PFSK-1 (cell line): ENCODE measurements around the gene MSI1.

Experiments used
- REST ChIP-seq, 2 experiments: IDR thresholded peaks; 2 replicates each; pipeline versions ENCODE4 v1.6.1 to v1.8.0; 2011 to 2012; ENCODE audit warnings: low read depth in 2 of 2, low read length in 2 of 2, control low read depth in 1 of 2, inconsistent platforms in 1 of 2, mild to moderate bottlenecking in 1 of 2, moderate library complexity in 1 of 2; ENCODE audit not compliant: insufficient read depth in 1 of 2
- SIN3A ChIP-seq: IDR thresholded peaks from 2 replicates; pipeline ENCODE4 v1.6.1; 2012; ENCODE audit warnings: mild to moderate bottlenecking, low read length, moderate library complexity, borderline replicate concordance; ENCODE audit not compliant: insufficient read depth
- TAF1 ChIP-seq: IDR thresholded peaks from 2 replicates; pipeline ENCODE4 v1.6.1; 2012; ENCODE audit warnings: low read length, control low read depth, borderline replicate concordance; ENCODE audit not compliant: insufficient read depth

DNA sequence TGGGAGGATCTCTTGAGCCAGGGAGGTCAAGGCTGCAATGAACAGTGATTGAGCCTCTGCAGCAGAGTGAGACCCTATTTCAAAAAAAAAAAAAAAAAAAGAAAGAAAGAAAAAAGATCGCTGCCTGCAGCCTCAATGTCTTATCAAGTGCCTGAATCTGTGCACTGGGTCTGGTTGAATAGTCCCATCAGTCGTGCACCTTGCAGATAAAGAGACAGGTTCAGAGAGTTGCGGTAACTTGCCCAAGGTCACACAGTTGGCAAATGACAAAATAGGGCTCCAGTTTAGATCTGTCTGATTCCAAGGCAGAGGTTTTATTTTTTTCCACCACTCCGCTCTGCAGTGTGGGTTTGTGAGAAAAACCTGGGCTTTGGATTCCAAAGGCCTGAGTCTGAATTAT is 40.7 kb downstream of the MSI1 start:
- TF ChIP-seq REST (IDR thresholded peaks at IDR 0.05; ENCODE audit: insufficient read depth in 1 of 2, low read depth in 2 of 2, low read length in 2 of 2) (no peak), TAF1 (no peak), SIN3A (no peak)
